HG02763 (cell line): ENCODE measurements around the gene MBD3L1.

ENCODE experiments used
- ATAC-seq: cut with Tn5 transposase; IDR thresholded peaks from one replicate; pipeline ENCODE4 v1.9.1; 2021; ENCODE audit warnings: mild to moderate bottlenecking, moderate library complexity; ENCODE audit not compliant: unreplicated experiment

MBD3L1 gene

DNA sequence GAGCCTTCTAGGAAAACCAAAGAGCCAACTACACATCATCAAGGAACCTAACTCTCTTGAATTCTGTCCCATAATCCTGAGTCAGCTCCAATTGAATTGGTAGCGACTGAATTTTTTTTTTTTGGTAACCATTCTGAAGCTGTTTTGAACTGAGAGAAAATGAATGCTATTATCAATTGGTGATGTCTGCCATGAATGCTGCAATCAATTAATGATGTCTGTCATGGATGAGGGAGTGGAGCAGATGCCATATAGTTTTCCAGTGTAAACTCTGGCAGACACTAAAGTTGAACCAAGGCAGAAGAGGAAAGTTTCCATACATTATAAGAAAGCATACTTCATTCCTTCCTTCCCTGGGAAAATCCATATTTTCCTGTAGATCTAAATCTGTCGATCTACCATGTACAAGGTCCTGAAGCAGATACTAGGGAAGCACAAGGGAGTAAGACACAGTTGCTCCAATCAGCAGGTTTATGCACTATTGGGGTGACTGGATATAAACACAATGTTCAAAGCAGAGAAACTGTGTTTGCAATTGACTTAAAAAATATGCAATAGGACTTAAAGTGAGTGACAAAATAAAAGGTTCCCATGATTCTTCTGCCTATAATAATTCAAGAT, 48.8 kb downstream of the MBD3L1 start:
- no peak for ATAC-seq

DNA sequence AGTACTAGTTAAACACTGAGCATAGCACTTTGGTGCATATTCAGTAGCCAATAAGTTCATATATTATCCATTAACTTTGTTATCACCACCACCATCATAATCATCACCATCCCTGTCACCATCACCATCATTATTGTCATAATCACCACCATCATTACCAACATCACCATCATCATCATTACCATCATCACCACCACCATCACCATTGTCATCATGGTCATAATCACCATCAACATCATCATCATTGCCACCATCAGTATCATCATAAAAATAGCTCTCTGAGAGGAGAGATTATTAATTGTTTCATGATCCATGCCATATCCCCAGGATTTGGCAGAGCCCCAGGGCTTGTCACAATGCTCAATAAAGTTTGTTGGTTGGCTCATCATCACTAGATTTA, 49.3 kb downstream of the MBD3L1 start:
- ATAC-seq: no peak

DNA sequence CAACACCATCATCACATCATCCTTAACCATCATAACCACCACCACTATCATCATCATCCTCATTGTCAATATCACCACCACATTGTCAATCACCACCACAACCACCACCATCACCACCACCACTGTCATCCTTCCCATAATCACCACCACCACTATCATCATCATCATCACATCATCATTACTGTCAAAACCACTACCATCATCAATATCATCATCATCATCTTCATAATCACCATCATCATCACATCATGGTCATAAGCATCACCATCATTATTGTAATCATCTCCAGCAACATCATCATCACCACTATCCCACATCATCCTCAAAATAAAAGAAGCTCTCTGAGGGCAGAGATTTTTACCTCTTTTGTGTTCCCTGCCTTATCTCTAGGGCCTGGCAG, 52.2 kb downstream of the MBD3L1 start:
- ATAC-seq: no peak

DNA sequence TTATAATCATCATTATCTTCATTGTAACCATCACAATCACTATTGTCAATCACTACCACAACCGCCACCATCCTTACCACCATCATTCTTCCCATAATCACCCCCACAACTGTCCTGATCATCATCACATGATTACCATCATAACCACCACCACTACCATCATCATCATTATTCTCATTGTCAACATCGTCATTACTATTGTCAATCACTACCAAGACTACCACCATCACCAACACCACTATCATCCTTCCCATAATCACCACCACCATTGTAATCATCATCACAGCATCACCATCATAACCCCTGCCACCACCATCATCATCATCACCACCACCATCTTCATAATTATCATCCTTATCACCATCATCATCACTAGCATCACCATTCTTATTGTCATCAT, 55.2 kb downstream of the MBD3L1 start:
- ATAC-seq: no peak

DNA sequence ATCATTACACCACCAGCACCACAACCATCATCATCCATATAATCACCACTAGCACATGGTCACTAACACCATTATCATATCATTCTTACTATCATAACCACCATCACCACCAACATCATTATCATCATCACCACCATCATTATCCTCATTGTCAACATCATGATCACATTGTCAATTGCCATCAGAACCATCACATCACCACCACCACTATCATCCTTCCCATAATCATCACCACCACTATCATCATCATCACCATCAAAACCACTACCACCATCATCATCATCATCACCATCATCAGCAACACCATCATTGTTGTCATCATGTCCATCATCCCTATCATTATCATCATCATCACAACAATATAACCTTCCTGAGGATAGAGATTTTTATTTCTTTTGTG, 58.1 kb downstream of the MBD3L1 start:
- ATAC-seq: no peak
